Right hindlimb (tissue), 1 donor: ENCODE measurements around the gene ZCCHC10.
"Not testable (repeated sequence)": the region's sequence is repeated elsewhere in the genome, so short reads cannot be mapped to it uniquely, and the experiment has no call there.

Experiments used
- DNase-seq: peaks from one replicate; pipeline ENCODE4 v3.0.0-alpha.2; 2018

The ZCCHC10 gene

DNA sequence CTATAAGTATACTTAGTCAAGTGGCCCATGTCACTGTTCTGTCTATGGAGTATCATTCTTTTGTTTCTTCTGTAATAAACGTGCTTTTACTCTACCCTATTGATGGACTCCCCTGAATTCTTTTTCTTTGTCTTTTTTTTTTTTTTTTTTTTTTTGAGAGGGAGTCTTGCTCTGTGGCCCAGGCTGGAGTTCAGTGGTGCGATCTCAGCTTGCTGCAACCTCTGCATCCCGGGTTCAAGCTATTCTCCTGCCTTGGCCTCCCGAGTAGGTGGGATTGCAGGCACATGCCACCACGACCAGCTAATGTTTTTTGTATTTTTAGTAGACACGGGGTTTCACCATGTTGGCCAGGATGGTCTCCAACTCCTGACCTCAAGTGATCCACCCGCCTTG is 53.9 kb downstream of the ZCCHC10 start:
- not testable (repeated sequence) for DNase-seq

DNA sequence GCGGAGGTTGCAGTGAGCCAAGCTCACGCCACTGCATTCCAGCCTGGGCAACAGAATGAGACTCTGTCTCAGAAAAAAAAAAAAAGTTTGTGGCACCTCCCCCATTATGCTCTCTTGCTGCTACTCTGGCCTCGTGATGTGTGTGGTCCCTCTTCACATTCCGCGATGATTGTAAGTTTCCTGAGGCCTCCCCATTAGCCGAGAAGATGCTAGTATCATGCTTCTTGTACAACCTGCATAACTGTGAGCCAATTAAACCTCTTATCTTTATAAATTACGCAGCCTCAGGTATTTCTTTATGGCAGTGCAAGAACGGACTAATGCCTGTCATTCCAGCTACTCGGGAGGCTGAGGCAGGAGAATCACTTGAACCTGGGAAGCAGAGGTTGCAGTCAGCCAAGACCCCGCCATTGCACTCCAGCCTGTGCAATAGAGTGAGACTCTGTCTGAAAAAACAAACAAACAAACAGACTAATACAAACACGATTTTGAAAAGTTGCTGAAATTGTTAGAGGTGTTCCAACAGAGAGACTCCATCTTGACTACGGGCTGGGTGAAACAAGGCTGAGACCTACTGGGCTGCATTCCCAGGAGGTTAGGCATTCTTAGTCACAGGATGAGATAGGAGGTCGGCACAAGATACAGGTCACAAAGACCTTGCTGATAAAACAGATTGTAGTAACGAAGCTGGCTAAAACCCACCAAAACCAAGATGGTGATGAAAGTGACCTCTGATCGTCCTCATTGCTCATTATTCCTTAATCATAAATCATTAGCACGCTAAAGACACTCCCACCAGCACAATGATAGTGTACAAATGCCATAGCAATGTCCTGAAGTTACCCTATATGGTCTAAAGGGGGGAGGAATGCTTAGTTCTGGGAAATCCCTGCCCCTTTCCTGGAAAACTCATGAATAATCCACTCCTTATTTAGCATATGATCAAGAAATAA is 54.6 kb downstream of the ZCCHC10 start:
- DNase-seq = no peak

DNA sequence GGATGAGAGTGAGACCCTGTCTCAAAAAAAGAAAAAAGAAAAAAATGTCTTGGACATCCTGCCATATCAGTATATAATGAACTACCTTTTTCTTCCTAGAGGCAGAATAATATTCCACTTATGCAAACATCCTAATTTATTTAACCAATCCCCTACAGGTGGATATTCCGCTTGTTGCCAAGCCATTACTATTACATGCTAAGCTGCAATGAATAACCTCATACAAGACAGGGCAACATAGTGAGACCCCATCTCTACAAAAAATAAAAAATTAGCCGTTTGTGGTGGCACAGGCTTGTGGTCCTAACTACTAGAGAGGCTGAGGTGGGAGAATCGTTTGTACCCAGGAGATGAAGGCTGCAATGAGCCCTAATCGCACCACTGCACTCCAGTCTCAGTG is 61.2 kb downstream of the ZCCHC10 start:
- DNase-seq = no peak

DNA sequence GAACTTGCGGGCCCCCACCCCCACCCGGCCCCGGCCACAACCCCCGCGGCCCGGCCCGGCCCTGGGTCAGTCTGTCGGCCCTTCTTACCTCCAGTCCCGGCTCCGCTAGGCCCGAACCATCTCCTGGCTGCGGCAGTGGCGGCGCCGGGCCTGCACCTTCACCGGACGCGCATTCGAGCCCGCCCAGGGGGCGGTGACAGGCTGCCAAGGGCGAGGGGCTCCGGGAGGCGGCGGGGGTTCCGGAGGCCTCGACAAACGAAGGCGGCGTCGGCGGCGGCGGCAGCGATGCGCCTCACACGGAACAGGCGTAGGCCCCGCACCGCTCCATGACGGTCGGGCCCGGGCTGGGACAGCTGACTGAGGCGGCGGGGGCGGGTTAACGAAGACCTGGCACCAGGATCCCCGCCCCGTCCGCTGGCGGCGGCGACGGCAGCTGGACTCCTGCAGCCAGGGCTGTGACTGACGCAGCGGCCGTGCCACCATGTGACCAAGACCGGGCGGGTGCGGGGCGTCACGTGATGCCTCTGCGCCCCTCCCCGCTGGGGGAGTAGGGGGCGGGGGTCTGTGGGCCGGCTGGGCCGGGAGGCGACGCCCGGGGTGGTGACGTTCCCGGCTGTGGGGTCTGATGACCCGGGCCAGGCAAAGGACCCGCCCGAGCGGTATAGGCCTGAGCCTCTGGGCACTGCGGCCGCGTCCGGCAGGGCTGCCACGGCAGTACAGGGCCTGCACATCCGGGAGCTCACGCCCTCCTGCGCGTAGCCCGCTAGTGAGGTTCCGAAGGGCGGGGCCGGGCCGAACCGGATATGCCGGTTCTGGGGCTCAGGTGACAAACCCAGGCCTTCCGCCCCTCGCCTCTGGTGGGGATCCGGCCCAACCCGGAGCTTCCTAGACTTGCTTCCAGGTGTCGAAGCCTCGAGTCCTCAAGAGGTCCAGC is 62.9 kb downstream of the ZCCHC10 start, which contains the start of gene AFF4:
AFF4 (minus strand) TSS at position 464 of the 934 bp plus-strand sequence. CDS start 26,445 bp downstream, outside the sequence.
- DNase-seq = peak; percentile 98

DNA sequence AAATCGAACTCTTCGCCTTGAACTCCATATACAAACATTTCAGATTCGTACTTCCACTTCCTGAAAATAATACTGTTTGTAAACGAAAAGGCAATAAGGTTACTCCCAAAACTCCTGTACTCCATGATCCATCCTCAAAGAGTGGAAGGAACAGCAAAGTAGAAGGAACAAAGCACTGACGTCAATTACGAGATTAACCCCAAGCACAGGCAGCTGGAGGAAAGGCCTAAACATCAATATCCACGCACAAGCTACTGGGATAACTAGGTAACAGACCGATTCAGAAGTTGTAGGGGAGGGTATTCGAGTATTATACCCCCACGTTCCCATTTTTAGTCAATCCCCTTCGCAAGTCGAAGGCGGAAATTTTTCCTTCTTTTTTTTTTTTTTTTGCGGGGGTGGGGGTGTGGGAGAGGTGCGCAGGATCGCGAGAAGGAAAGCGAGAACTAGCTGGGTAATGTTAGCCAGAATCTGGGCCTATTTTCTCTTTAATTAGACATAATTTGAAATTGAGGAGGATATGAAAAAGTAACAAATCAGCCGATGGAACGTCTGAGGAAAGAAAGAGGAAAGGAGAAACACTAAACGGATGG is 63.8 kb downstream of the ZCCHC10 start:
- DNase-seq = peak; percentile 61

DNA sequence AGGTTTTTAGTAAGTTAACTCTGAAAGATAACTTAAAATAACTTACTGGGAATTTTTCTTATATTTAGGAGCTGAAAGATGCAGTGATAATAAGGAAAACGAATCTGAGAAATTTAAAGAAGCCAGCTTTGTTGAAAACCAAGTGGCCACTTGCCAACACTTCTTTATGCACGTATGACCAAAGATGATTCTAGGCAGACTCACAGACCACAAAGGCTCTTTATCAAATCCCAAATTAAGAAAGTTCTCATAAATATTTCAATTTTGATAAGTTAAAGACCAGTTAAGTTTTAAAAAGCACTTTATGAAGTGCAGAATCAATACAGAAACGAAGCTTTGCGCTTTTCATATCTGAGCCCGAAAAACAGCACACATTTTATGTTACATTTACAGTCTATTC is 64.5 kb downstream of the ZCCHC10 start:
- DNase-seq = no peak

DNA sequence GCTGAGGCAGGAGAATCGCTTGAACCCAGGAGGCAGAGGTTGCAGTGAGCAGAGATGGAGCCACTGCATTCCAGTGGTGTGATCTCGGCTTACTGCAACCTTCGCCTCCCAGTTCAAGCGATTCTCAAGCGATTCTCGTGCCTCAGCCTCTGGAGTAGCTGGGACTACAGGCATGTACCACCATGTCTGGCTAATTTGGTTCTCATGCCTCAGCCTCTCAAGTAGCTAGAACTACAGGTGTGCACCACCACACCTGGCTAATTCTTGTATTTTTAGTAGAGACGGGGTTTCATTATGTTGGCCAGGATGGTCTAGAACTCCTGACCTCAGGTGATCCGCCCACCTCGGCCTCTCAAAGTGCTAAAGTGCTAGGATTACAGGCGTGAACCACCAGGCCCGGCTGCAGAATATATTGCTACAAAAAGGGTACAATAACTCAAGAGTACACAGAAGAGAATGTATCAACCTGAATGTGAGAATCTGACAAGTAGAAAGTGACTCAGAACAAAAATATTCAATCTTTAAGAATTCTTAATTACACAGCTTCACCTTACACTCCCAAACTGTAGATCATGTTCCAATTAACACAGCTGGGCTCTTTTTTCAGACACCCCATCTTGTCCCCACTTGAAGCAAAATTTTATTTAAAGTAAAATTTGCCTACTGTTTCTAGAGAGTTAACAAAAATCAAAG is 65.1 kb downstream of the ZCCHC10 start:
- not testable (repeated sequence) for DNase-seq

DNA sequence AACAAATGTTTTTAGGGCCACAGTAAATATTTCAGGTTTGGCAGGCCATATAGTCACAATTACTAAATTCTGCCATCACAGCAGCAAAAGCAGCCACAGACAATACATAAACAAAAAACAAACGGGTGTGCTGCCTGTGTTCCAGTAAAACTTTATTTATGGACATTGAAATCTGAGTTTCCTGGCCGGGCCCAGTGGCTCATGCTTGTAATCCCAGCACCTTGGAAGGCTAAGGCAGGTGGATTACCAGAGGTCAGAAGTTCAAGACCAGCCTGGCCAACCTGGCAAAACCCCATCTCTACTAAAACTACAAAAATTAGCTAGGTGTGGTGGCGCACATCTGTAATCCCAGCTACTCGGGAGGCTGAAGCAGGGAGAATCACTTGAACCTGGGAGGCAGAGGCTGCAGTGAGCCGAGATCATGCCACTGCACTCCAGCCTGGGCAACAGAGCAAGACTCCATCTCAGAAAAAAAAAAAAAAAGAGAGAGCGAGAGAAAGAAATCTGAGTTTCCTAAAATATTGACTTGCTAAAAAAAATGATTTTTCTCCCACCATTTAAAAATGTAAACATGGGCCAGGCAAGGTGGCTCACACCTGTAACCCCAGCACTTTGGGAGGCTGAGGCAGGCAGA is 70.1 kb downstream of the ZCCHC10 start:
- not testable (repeated sequence) for DNase-seq

DNA sequence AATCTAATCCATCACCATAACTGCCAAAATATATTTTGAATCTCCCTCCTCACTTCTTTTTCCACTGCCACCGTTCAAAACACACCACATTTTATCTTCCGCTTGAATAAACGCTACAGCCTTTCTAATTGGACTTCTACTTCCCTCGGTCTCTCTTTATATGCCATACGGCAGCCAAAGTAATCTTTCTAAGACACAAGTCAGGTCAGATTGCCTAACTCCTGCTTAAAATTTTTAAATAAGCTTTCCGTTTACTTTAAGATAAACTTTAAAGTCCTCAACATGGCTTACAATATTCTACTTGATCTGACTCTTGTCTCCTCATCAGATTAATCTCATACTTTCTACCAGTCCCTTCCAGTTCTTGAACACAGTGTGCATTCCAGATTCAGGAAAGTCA is 72.6 kb downstream of the ZCCHC10 start:
- DNase-seq = no peak

DNA sequence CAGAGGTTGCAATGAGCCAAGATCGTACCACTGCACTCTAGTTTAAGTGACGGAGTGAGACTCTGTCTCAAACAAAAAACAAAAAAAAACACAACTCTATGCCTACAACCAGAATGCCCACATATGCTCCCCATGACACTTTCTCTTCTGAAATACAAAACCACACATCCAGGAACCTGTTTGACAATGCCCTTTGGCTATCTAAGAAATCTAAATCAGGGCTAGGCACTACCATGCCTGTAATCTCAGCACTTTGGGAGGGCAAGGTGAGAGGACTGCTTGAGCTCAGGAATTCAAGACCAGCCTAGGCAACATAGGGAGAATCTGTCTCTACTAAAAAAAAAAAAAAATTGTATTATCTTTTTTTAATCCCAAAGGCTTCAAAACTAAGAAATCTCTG is 73.5 kb downstream of the ZCCHC10 start:
- no peak for DNase-seq

DNA sequence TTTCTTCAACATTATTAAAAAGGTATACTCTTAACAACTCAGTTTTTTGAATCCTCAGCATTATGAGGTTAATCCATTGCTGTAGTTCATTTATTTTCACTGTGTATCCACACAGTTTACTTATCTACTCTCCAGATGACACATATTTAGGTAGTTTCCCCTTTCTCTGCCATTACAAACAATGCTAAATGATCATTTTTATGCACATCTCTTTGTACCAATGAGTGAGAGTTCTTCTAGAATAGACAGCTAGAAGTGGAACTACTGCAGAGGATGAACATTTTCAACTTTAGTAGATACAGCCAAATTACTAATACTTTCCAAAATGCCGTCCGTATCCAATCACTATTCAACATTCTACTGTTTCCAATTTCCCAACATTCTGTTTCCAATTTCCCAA is 74.5 kb downstream of the ZCCHC10 start:
- DNase-seq = no peak

DNA sequence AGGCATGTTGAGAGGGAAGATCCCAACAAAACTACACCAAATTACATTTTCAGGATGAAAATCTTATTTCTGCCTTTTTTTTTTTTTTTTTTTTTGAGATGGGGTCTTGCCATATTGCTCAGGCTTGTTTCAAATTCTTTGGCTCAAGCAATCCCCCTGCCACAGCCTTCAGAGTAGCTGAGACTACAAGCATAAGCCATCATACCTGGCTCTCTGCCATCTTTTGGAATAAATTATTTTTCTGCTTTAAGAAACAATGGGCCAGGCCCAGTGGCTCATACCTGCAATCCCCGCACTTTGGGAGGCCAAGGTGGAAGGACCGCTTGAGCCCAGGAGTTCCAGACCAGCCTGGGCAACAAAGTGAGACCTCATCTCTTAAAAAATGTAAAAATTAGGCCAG is 77.2 kb downstream of the ZCCHC10 start:
- DNase-seq = no peak

DNA sequence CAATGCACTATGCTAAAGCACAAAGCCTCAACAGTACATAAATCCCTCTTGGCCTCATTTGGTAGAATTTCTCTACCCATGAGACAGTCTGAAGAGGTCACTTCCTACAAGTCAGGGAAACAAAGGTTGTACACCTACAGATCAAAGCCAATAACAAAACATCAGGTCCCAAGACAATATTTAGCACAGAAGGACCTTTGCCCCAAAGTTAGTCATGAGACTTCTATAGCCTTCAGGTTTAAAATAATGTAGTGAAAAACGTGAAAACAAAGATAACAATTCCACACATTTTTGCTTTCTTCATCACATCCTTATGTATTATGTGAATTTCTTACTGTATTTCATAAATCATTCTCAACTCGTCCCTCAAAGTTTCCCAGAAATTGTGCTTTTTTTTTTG is 78.7 kb downstream of the ZCCHC10 start:
- DNase-seq = no peak
